HG02884 (cell line): Measurements from ENCODE around the gene VCX2.
"Not testable (repeated sequence)": the region's sequence is repeated elsewhere in the genome, so short reads cannot be mapped to it uniquely, and the experiment has no call there.

Source experiments
- ATAC-seq: cut with Tn5 transposase; IDR thresholded peaks from one replicate; pipeline ENCODE4 v1.9.1; 2021; ENCODE audit warnings: mild to moderate bottlenecking, moderate library complexity; ENCODE audit not compliant: unreplicated experiment

The VCX2 gene

GRCh38 chrX:8171169-8171568, at the start of gene VCX2:
TSS of gene VCX2 (minus strand) at chrX:8171267. CDS start at chrX:8170643, 624 bp downstream.
- not testable (repeated sequence) for ATAC-seq

GRCh38 chrX:8204943-8205342, 33.9 kb upstream of the VCX2 start:
- ATAC-seq: no peak

GRCh38 chrX:8204169-8204935, 33.3 kb upstream of the VCX2 start:
- ATAC-seq: no peak

GRCh38 chrX:8201896-8202331, 30.8 kb upstream of the VCX2 start:
- ATAC-seq: no peak

- no peak for ATAC-seq
Observed at GRCh38 chrX:8196776-8197175, 25.7 kb upstream of the VCX2 start.

- no peak for ATAC-seq
Observed at GRCh38 chrX:8194216-8194615, 23.1 kb upstream of the VCX2 start.

- ATAC-seq: no peak
Observed at GRCh38 chrX:8192276-8192675, 21.2 kb upstream of the VCX2 start.

GRCh38 chrX:8191022-8191421, 20.0 kb upstream of the VCX2 start:
- ATAC-seq: no peak

- ATAC-seq: no peak
Observed at GRCh38 chrX:8190341-8190830, 19.3 kb upstream of the VCX2 start.

GRCh38 chrX:8189096-8189830, 18.2 kb upstream of the VCX2 start:
- ATAC-seq: no peak

GRCh38 chrX:8183346-8183745, 12.3 kb upstream of the VCX2 start:
- no peak for ATAC-seq

GRCh38 chrX:8179656-8180055, 8.6 kb upstream of the VCX2 start:
- no peak for ATAC-seq

GRCh38 chrX:8154011-8154410, 17.1 kb downstream of the VCX2 start:
- not testable (repeated sequence) for ATAC-seq

GRCh38 chrX:8147226-8147625, 23.8 kb downstream of the VCX2 start:
- ATAC-seq: no peak

- no peak for ATAC-seq
Observed at GRCh38 chrX:8144925-8145324, 26.1 kb downstream of the VCX2 start.

- ATAC-seq: no peak
Observed at GRCh38 chrX:8141896-8142295, 29.2 kb downstream of the VCX2 start.

- ATAC-seq: no peak
Observed at GRCh38 chrX:8140986-8141744, 29.9 kb downstream of the VCX2 start.

GRCh38 chrX:8139716-8140115, 31.4 kb downstream of the VCX2 start:
- ATAC-seq: no peak

GRCh38 chrX:8138252-8138651, 32.8 kb downstream of the VCX2 start:
- no peak for ATAC-seq

- ATAC-seq: no peak
Observed at GRCh38 chrX:8126648-8127047, 44.4 kb downstream of the VCX2 start.

GRCh38 chrX:8126092-8126491, 45.0 kb downstream of the VCX2 start:
- ATAC-seq: no peak
